Stimulated activated CD8-positive, alpha-beta memory T cell treated with anti-CD3 and anti-CD28 coated beads, Interleukin-15, amount 100 ng/mL, for 4 hours (primary cell): ENCODE data around the gene ADH5.
"Not testable (repeated sequence)": the region's sequence is repeated elsewhere in the genome, so short reads cannot be mapped to it uniquely, and the experiment has no call there.

Experiments
- DNase-seq, 2 donors: peaks; one replicate each; pipeline ENCODE4 v3.0.0-alpha.2; 2020; ENCODE audit warnings: low read depth in 2 of 2

Gene ADH5

GRCh38 chr4:99084595-99084994 lies 4.0 kb downstream of the ADH5 start:
- no peak for DNase-seq

- DNase-seq: no peak
Measured at GRCh38 chr4:99082192-99082591, 6.4 kb downstream of the ADH5 start.

GRCh38 chr4:99080869-99081268 lies 7.7 kb downstream of the ADH5 start:
- not testable (repeated sequence) for DNase-seq

- DNase-seq: no peak
Measured at GRCh38 chr4:99079625-99080295, 8.8 kb downstream of the ADH5 start.

GRCh38 chr4:99078931-99079624 lies 9.5 kb downstream of the ADH5 start:
- no peak for DNase-seq

GRCh38 chr4:99078336-99078735 lies 10.3 kb downstream of the ADH5 start:
- DNase-seq: no peak

- no peak for DNase-seq
Measured at GRCh38 chr4:99077177-99077576, 11.4 kb downstream of the ADH5 start.

- DNase-seq: no peak
Measured at GRCh38 chr4:99076292-99076976, 12.2 kb downstream of the ADH5 start.

GRCh38 chr4:99074816-99075215 lies 13.8 kb downstream of the ADH5 start:
- no peak for DNase-seq

- DNase-seq: no peak
Measured at GRCh38 chr4:99071159-99071558, 17.4 kb downstream of the ADH5 start.

GRCh38 chr4:99067617-99068016 lies 21.0 kb downstream of the ADH5 start:
- DNase-seq: no peak

- DNase-seq: not testable (repeated sequence)
Measured at GRCh38 chr4:99065521-99065920, 23.1 kb downstream of the ADH5 start.

GRCh38 chr4:99062120-99062519 lies 26.5 kb downstream of the ADH5 start:
- DNase-seq: no peak

- DNase-seq: no peak
Measured at GRCh38 chr4:99061048-99061700, 27.4 kb downstream of the ADH5 start.

- no peak for DNase-seq
Measured at GRCh38 chr4:99059550-99059949, 29.0 kb downstream of the ADH5 start.

- no peak for DNase-seq
Measured at GRCh38 chr4:99058228-99058627, 30.4 kb downstream of the ADH5 start.

GRCh38 chr4:99054428-99054994 lies 34.1 kb downstream of the ADH5 start:
- DNase-seq: no peak

GRCh38 chr4:99052902-99053301 lies 35.7 kb downstream of the ADH5 start:
- no peak for DNase-seq

- no peak for DNase-seq
Measured at GRCh38 chr4:99047710-99048109, 40.9 kb downstream of the ADH5 start.

- no peak for DNase-seq
Measured at GRCh38 chr4:99043346-99043745, 45.2 kb downstream of the ADH5 start.

- no peak for DNase-seq
Measured at GRCh38 chr4:99038213-99038612, 50.4 kb downstream of the ADH5 start.

GRCh38 chr4:99033956-99034355 lies 54.6 kb downstream of the ADH5 start:
- DNase-seq: no peak
